Measurements from ENCODE around the gene WNK1. TPM values are rescaled to one million over a fixed set of nuclear protein-coding genes. Genes with fewer than 3 reads are reported as not detected.

WNK1 gene
- total RNA-seq, 1 experiment from 2014 or later: 117 TPM

GRCh38 chr12:749751-750270 lies 2.6 kb upstream of the WNK1 start:
- no peak overlapping the region for H4K91ac ChIP-seq (ENCODE audit: insufficient read length, low read depth, low read length)
- Mint-ChIP-seq H3K9me3 (no peaks in the 10 kb centered on the region), H3K27me3 (ENCODE audit: low read depth) (no peaks in the 10 kb centered on the region; the same call in 1 of the 2 replicates), H3K36me3 (ENCODE audit: insufficient read depth in 1 of 3, low read depth in 3 of 3) (peaks cover 0 to 5% (median 0%) of the 10 kb centered on the region in 3 experiments; a peak in 2 of 7 replicates), H3K4me1 (peaks cover 11 to 17% of the 10 kb centered on the region in 2 experiments), H3K27ac (no peak overlapping the region), H3K4me3 (no peak overlapping the region; a peak in 1 of 5 replicates)
- H2BK5ac ChIP-seq (ENCODE audit: insufficient read length, low read length): no peak overlapping the region
- no peak overlapping the region for H4K8ac ChIP-seq (replicated peaks; ENCODE audit: insufficient read length, low read depth, low read length)
- peaks cover 21% of the 10 kb centered on the region for H3K23me2 ChIP-seq (ENCODE audit: insufficient read length, low read depth, low read length, poor library complexity, severe bottlenecking)
- H3T11ph ChIP-seq (ENCODE audit: low read length): no peak overlapping the region
- no peak overlapping the region for H2BK120ac ChIP-seq (ENCODE audit: low read depth, low read length, poor library complexity, severe bottlenecking)
- H3K23ac ChIP-seq (ENCODE audit: insufficient read length, low read depth, low read length): no peak overlapping the region
- no peaks in the 10 kb centered on the region for H4K20me1 ChIP-seq (ENCODE audit: control insufficient read depth, insufficient read depth, insufficient read length)
- no peak overlapping the region for H3K14ac ChIP-seq (ENCODE audit: insufficient read depth, low read length)
- peaks cover 4% of the 10 kb centered on the region for H3K79me1 ChIP-seq (ENCODE audit: insufficient read depth, low read depth, low read length, poor library complexity, severe bottlenecking)
- H2BK20ac ChIP-seq (ENCODE audit: low read depth, low read length, poor library complexity, severe bottlenecking): no peak overlapping the region
- H2BK12ac ChIP-seq (ENCODE audit: insufficient read length, low read depth, low read length): no peak overlapping the region
- H2AK5ac ChIP-seq (ENCODE audit: insufficient read length, low read length): no peak overlapping the region
- H3K4me2 ChIP-seq (ENCODE audit: insufficient read depth, insufficient read length, low read length): no peak overlapping the region
- no peak for DNase-seq
- no peak overlapping the region for H2AFZ ChIP-seq (ENCODE audit: low read length)
- H3K18ac ChIP-seq (ENCODE audit: insufficient read length, low read depth, low read length): no peak overlapping the region
- H4K5ac ChIP-seq (ENCODE audit: insufficient read length, low read depth, low read length): no peak overlapping the region
- no peak overlapping the region for H2BK15ac ChIP-seq (ENCODE audit: low read depth, low read length)
- no CpG with 5 or more reads among the region's 1 CpG for WGBS (ENCODE audit: extremely low coverage, insufficient read length, low lambda C conversion rate)
- no peak overlapping the region for H3K56ac ChIP-seq (ENCODE audit: insufficient read length, low read depth, low read length)
- no peak overlapping the region for H3K4ac ChIP-seq (ENCODE audit: low read depth, low read length)
- no peak overlapping the region for H3K27ac ChIP-seq (ENCODE audit: insufficient read length, low read depth, low read length)
- peaks cover 9% of the 10 kb centered on the region; the same call in 1 of the 2 replicates for H3K79me2 ChIP-seq (ENCODE audit: insufficient read depth, low read length)
- no peaks in the 10 kb centered on the region for H3K27me3 ChIP-seq (ENCODE audit: insufficient read depth, low read length)
- H3K9ac ChIP-seq (ENCODE audit: extremely low read depth, insufficient read length, low read length): no peak overlapping the region
- H3K9me3 ChIP-seq (ENCODE audit: control insufficient read depth, low read depth, low read length): no peaks in the 10 kb centered on the region
- no peaks in the 10 kb centered on the region for H3K4me1 ChIP-seq (ENCODE audit: insufficient read depth, low read length)
- TF ChIP-seq CTCF (conservative IDR thresholded peaks at IDR 0.05): no peak

Measured in H9 (cell line).